H1 (cell line): ENCODE data around the gene FIG4. TPM values are rescaled to one million over a fixed set of nuclear protein-coding genes. Genes with fewer than 3 reads are reported as not detected.

Experiments used
- BCL11A ChIP-seq, 2 experiments: IDR thresholded peaks; one replicate each; pipeline ENCODE4 v1.6.1; 2011; ENCODE audit warnings: low read depth in 2 of 2, low read length in 2 of 2, mild to moderate bottlenecking in 2 of 2
- BRCA1 ChIP-seq: IDR thresholded peaks from 2 replicates; pipeline ENCODE4 v1.6.1; 2012; ENCODE audit warnings: low read depth, low read length, improper control_type of control experiment
- CBX8 ChIP-seq: fragments of 300-800, 300-1000 bp; sonication (generic); IDR thresholded peaks from 2 replicates; pipeline ENCODE4 v1.7.1; 2016; ENCODE audit warnings: low read depth, low read length, borderline replicate concordance
- CHD7 ChIP-seq: fragments of 300-600 bp; sonication (generic); IDR thresholded peaks from 2 replicates; pipeline ENCODE4 v1.7.1; 2012; ENCODE audit warnings: low read length, moderate library complexity, mild to moderate bottlenecking, inconsistent platforms; ENCODE audit not compliant: insufficient replicate concordance
- NRF1 ChIP-seq: IDR thresholded peaks from 2 replicates; pipeline ENCODE4 v1.6.1; 2011; ENCODE audit warnings: mild to moderate bottlenecking, low read depth, low read length, improper control_type of control experiment
- POLR2AphosphoS5 ChIP-seq: IDR thresholded peaks from 2 replicates; pipeline ENCODE4 v1.6.1; 2011; ENCODE audit warnings: low read depth, low read length
- RBBP5 ChIP-seq: IDR thresholded peaks from 2 replicates; pipeline ENCODE4 v1.7.1; 2012; ENCODE audit warnings: low read depth, mild to moderate bottlenecking, inconsistent platforms, low read length, moderate library complexity, borderline replicate concordance
- SIN3A ChIP-seq, 2 experiments: IDR thresholded peaks in 1 of 2; conservative IDR thresholded peaks in 1 of 2; 2 replicates each; pipeline ENCODE4 v1.6.1; 2011 to 2012; ENCODE audit warnings: low read length in 2 of 2, improper control_type of control experiment in 1 of 2, low read depth in 1 of 2, mild to moderate bottlenecking in 1 of 2
- TEAD4 ChIP-seq: IDR thresholded peaks from 2 replicates; pipeline ENCODE4 v1.6.1; 2012; ENCODE audit warnings: low read depth, low read length, inconsistent platforms, mixed read lengths
- ZNF274 ChIP-seq: IDR thresholded peaks from 2 replicates; pipeline ENCODE4 v1.7.0; 2012; ENCODE audit warnings: low read length, borderline replicate concordance; ENCODE audit errors: extremely low read depth
- polyA plus RNA-seq, 7 experiments: library from polyadenylated mRNA; depleted of rRNA in 3 of 7; stranded (reverse) in 5 of 7; unstranded in 2 of 7; fragments of >200 nt in 5 of 7; fragments of 200-250 nt in 2 of 7; gene quantifications; 1 replicate in 5 of 7; 2 replicates in 1 of 7; 4 replicates in 1 of 7; pipeline versions ENCODE4 v1.2.1 to v1.2.3, GENCODE V29; 2011 to 2013; ENCODE audit warnings: missing spikeins in 2 of 7, mixed read lengths in 2 of 7
- total RNA-seq: library from RNA; stranded (reverse); fragmentation: NEBNext Ultra II Directional; extraction: Animal tissue kit (Norgen Biotek cat#: 25700); gene quantifications from 2 replicates; pipeline ENCODE4 v1.2.1, GENCODE V29; 2021

Gene FIG4
- total and polyA plus RNA-seq, 2 of the 8 experiments (the other 6 are each of a cell fraction or from before 2014, with no cell fraction given): 11.8 to 21.9 TPM

GRCh38 chr6:109804020-109804419, 112.9 kb downstream of the FIG4 start (continued):
- TF ChIP-seq CHD7 (no peak), ZNF274 (no peak), NRF1 (no peak), CBX8 (no peak), SIN3A (conservative IDR thresholded peaks at IDR 0.05 in 1 of 2, IDR thresholded peaks at IDR 0.05 in 1 of 2; ENCODE audit: low read depth in 1 of 2, low read length in 2 of 2) (no peak), RBBP5 (no peak), TEAD4 (no peak), POLR2AphosphoS5 (no peak), BCL11A (IDR thresholded peaks at IDR 0.05; ENCODE audit: low read depth in 2 of 2, low read length in 2 of 2) (no peak), BRCA1 (no peak)
